Measurements from ENCODE around the gene RNASEH1.

- TF ChIP-seq GATA2 (IDR thresholded peaks at IDR 0.05; ENCODE audit: low read depth, low read length) = no peak
- TF ChIP-seq GATA3 (IDR thresholded peaks at IDR 0.05; ENCODE audit: low read depth, low read length) = no peak
These were observed 47.1 kb upstream of the RNASEH1 start for GRCh38 chr2:3604991-3605961.
